ENCODE measurements around the gene IQCM.

IQCM gene

DNA sequence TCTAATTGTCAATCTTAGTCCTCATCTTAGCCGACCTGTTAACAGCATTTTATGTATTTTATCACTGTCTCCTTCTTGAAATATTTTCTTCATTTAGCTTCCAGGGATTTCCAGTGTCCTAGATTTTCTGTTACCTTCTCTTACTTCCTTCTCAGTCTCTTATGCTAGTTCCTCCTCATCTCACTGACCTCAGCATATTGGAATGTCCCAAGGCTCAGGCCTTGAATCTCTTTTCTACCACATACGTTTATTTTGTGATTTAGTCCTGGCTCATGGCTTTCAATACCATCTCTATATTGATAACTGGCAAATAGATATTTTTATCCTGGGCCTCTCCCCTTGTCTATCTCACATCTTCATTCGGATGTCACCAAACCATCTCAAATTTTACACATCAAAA, 61.1 kb downstream of the IQCM start:
- no peaks in the 10 kb centered on the region for H3K36me3 ChIP-seq (ENCODE audit: control insufficient read depth, insufficient read depth, low read length)
- no peaks in the 10 kb centered on the region for H3K27me3 ChIP-seq (replicated peaks; ENCODE audit: control insufficient read depth, insufficient read depth, low read length)
- no peak for DNase-seq (ENCODE audit: extremely low read depth, insufficient read length)
- no peak overlapping the region for H3K4me3 ChIP-seq (replicated peaks; ENCODE audit: low read depth, low read length)
- TF ChIP-seq, protein P1, sequence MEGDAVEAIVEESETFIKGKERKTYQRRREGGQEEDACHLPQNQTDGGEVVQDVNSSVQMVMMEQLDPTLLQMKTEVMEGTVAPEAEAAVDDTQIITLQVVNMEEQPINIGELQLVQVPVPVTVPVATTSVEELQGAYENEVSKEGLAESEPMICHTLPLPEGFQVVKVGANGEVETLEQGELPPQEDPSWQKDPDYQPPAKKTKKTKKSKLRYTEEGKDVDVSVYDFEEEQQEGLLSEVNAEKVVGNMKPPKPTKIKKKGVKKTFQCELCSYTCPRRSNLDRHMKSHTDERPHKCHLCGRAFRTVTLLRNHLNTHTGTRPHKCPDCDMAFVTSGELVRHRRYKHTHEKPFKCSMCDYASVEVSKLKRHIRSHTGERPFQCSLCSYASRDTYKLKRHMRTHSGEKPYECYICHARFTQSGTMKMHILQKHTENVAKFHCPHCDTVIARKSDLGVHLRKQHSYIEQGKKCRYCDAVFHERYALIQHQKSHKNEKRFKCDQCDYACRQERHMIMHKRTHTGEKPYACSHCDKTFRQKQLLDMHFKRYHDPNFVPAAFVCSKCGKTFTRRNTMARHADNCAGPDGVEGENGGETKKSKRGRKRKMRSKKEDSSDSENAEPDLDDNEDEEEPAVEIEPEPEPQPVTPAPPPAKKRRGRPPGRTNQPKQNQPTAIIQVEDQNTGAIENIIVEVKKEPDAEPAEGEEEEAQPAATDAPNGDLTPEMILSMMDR (IDR thresholded peaks at IDR 0.05; ENCODE audit: insufficient read depth, low read length, poor library complexity, severe bottlenecking) = no peak

DNA sequence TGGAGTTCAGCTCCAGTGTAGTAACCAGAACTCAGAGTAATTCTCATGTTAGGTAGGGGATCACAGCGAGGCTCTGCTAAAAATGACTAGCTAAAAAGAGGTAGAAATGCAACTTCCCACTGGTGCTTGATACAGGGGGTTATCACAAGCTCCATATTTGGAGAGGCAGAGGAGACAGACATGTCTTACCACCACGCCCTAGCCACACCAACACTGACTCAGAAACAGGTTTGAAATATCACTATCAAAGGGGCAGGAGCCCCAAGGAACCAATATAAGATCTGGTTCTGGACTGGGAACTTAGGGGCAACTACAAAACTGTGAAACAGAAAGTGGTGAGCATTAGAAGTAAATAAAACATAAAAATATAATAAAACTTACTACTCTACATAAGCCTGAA, 62.9 kb downstream of the IQCM start:
- H3K4me3 ChIP-seq (replicated peaks; ENCODE audit: low read depth, low read length) = no peak overlapping the region
- H3K27me3 ChIP-seq (replicated peaks; ENCODE audit: control insufficient read depth, insufficient read depth, low read length) = no peaks in the 10 kb centered on the region
- DNase-seq (ENCODE audit: extremely low read depth, insufficient read length) = no peak
- TF ChIP-seq, protein P1 (IDR thresholded peaks at IDR 0.05; ENCODE audit: insufficient read depth, low read length, poor library complexity, severe bottlenecking) = no peak
- no peaks in the 10 kb centered on the region for H3K36me3 ChIP-seq (ENCODE audit: control insufficient read depth, insufficient read depth, low read length)

DNA sequence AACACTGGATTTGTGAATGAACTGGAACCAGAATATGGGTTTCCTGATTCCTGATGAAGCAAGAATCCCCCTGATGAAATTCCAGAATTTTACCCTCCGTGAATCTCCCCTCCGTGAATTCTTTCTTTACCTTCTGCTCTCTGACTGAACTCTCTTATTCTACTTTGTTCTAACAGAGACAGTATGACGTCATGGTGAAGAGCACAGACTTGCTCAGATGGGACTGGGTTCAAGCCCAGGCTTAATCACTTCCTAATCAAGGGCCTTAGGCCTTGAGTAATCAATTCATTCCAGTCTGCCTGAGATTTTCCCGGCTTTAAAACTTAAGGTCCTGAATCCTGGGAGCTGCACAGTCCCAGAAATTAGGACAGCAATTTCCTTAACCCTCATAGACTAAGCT, 64.5 kb downstream of the IQCM start:
- no peaks in the 10 kb centered on the region for H3K27me3 ChIP-seq (replicated peaks; ENCODE audit: control insufficient read depth, insufficient read depth, low read length)
- DNase-seq (ENCODE audit: extremely low read depth, insufficient read length) = no peak
- H3K4me3 ChIP-seq (replicated peaks; ENCODE audit: low read depth, low read length) = no peak overlapping the region
- no peaks in the 10 kb centered on the region for H3K36me3 ChIP-seq (ENCODE audit: control insufficient read depth, insufficient read depth, low read length)
- TF ChIP-seq, protein P1 (IDR thresholded peaks at IDR 0.05; ENCODE audit: insufficient read depth, low read length, poor library complexity, severe bottlenecking) = no peak

DNA sequence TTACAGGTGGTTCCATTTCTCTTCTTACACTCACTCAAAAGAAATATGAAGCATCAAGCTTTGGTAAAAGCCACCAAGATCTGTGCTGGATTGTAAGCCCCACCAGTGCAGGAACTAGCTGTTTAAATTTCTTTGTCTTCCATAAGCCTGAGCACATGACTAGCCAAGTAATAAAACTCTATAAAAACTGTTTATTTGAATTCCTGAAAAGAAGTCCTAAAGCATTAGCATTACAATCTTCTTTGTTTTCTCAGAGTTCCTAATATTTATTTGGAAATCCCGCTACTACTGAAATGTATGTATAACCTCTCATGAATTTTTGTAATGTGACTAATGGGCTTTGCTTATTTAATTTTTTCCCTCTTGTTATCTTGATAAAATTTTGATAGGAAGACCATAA, 65.9 kb downstream of the IQCM start:
- H3K27me3 ChIP-seq (replicated peaks; ENCODE audit: control insufficient read depth, insufficient read depth, low read length) = no peaks in the 10 kb centered on the region
- TF ChIP-seq, protein P1 (IDR thresholded peaks at IDR 0.05; ENCODE audit: insufficient read depth, low read length, poor library complexity, severe bottlenecking) = no peak
- DNase-seq (ENCODE audit: extremely low read depth, insufficient read length) = no peak
- H3K4me3 ChIP-seq (replicated peaks; ENCODE audit: low read depth, low read length) = no peak overlapping the region
- H3K36me3 ChIP-seq (ENCODE audit: control insufficient read depth, insufficient read depth, low read length) = no peaks in the 10 kb centered on the region

DNA sequence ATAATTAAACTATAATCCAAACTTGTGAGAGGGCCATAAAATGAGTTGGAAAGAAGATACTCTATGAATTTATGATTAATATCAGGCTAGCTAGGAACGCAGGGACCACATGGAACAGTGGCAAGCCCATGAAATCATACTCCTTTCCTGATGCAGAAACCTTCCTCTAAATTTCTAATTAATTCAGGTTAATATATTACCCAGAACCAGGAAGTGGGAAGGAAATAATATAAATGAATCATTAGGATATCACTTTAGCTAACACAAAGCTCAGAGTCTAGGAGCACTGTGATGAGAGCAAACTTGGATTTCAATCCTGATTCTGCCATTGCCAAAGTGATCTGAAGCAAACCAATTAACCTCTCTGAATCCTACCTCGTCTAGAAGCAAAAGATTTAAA, 68.0 kb downstream of the IQCM start:
- TF ChIP-seq, protein P1 (IDR thresholded peaks at IDR 0.05; ENCODE audit: insufficient read depth, low read length, poor library complexity, severe bottlenecking) = no peak
- Histone ChIP-seq H3K4me3 (replicated peaks; ENCODE audit: low read depth, low read length) (no peak overlapping the region), H3K27me3 (replicated peaks; ENCODE audit: control insufficient read depth, insufficient read depth, low read length) (no peaks in the 10 kb centered on the region; the same call in 1 of the 2 replicates), H3K36me3 (ENCODE audit: control insufficient read depth, insufficient read depth, low read length) (no peaks in the 10 kb centered on the region)
- DNase-seq (ENCODE audit: extremely low read depth, insufficient read length) = no peak

DNA sequence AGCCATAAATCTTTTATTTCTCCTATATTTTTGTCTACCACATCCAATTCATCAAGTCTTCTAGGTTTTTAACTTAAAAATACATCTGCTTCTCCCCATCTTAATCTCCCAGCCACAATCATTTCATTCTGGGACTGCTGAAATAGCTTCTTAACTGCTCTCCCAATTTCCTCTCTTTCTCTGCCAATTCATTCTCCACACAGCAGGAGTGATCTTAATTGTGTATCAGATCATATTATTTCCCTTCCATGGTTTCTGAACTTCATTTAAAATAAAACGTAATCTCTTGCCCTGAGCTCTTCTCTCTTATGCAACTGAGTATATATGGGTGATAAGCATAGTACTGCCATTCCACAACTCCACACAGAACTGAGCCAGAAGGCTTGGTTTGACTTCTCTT, 69.4 kb downstream of the IQCM start:
- H3K36me3 ChIP-seq (ENCODE audit: control insufficient read depth, insufficient read depth, low read length) = no peaks in the 10 kb centered on the region
- TF ChIP-seq, protein P1 (IDR thresholded peaks at IDR 0.05; ENCODE audit: insufficient read depth, low read length, poor library complexity, severe bottlenecking) = no peak
- no peak overlapping the region for H3K4me3 ChIP-seq (replicated peaks; ENCODE audit: low read depth, low read length)
- no peak for DNase-seq (ENCODE audit: extremely low read depth, insufficient read length)
- H3K27me3 ChIP-seq (replicated peaks; ENCODE audit: control insufficient read depth, insufficient read depth, low read length) = no peaks in the 10 kb centered on the region; the same call in 1 of the 2 replicates
